ENCODE data around the gene NMNAT3. TPM values are rescaled to one million over a fixed set of nuclear protein-coding genes. Genes with fewer than 3 reads are reported as not detected.

Gene NMNAT3
- total RNA-seq, 1 experiment from 2014 or later, result 4.6 TPM

- TF ChIP-seq TEAD4 (CRISPR knock-in tag; IDR thresholded peaks at IDR 0.05) (no peak), KAT7 (CRISPR knock-in tag; IDR thresholded peaks at IDR 0.05; ENCODE audit: borderline replicate concordance) (no peak), STAT6 (CRISPR knock-in tag; conservative IDR thresholded peaks at IDR 0.05; ENCODE audit: low read depth) (no peak)
Measured at GRCh38 chr3:139541532-139542288, 136.1 kb downstream of the NMNAT3 start (continued).

- peaks cover 4% of the 10 kb centered on the region; the same call in 1 of the 2 replicates for H3K36me3 Mint-ChIP-seq
- peaks cover 37% of the 10 kb centered on the region for H3K27me3 Mint-ChIP-seq (ENCODE audit: low read depth)
- ChIA-PET CTCF (interaction anchor here (1.9 kb wide), 1 partner anchor 21 kb away, joined by 5 read pairs; no protein-coding TSS in a partner anchor), POLR2A (interaction anchor here (0.9 kb wide), 1 partner anchor 15 kb away, joined by 3 read pairs; no protein-coding TSS in a partner anchor)
- H3K4me1 Mint-ChIP-seq, result peaks cover 38% of the 10 kb centered on the region
- DNase-seq (ENCODE audit: low spot score), result no peak
- TF ChIP-seq ESRRA (CRISPR knock-in tag; IDR thresholded peaks at IDR 0.05; ENCODE audit: borderline replicate concordance) (no peak), STAT6 (CRISPR knock-in tag; conservative IDR thresholded peaks at IDR 0.05; ENCODE audit: low read depth) (no peak), CREM (CRISPR knock-in tag; IDR thresholded peaks at IDR 0.05) (no peak), ATF6 (CRISPR knock-in tag; IDR thresholded peaks at IDR 0.05) (no peak), SMAD4 (CRISPR knock-in tag; IDR thresholded peaks at IDR 0.05) (no peak), HMGA2 (CRISPR knock-in tag; IDR thresholded peaks at IDR 0.05) (no peak), NR3C1 (CRISPR knock-in tag; conservative IDR thresholded peaks at IDR 0.05; ENCODE audit: low read depth) (no peak), MYBL2 (CRISPR knock-in tag; IDR thresholded peaks at IDR 0.05) (no peak), ZNF423 (CRISPR knock-in tag; IDR thresholded peaks at IDR 0.05) (no peak), ZNF396 (CRISPR knock-in tag; IDR thresholded peaks at IDR 0.05; ENCODE audit: borderline replicate concordance) (no peak), ZNF138 (CRISPR knock-in tag; conservative IDR thresholded peaks at IDR 0.05) (no peak), EMX1 (CRISPR knock-in tag; IDR thresholded peaks at IDR 0.05) (no peak), ZBTB43 (CRISPR knock-in tag; IDR thresholded peaks at IDR 0.05) (no peak), ARID4B (CRISPR knock-in tag; IDR thresholded peaks at IDR 0.05; ENCODE audit: borderline replicate concordance) (no peak), GRHL2 (CRISPR knock-in tag; IDR thresholded peaks at IDR 0.05; ENCODE audit: insufficient replicate concordance, severe bottlenecking) (no peak), PRRX2 (CRISPR knock-in tag; IDR thresholded peaks at IDR 0.05) (no peak)
- H3K27ac Mint-ChIP-seq, result no peak overlapping the region
- no peak for ATAC-seq
- H3K9me3 Mint-ChIP-seq, result peaks cover 6% of the 10 kb centered on the region
- peak overlapping the region; percentile 78 for H3K4me3 Mint-ChIP-seq
Measured at GRCh38 chr3:139540651-139541531, 136.9 kb downstream of the NMNAT3 start.

Measured in WTC11 (cell line).